OCI-LY7 (cell line): ENCODE results near the gene MKKS. TPM values are rescaled to one million over a fixed set of nuclear protein-coding genes. Genes with fewer than 3 reads are reported as not detected.

Source experiments
- BruUV-seq: library from RNA; stranded (reverse); fragments of 400-500 nt; replicated peaks from 2 replicates; lab custom pipeline; 2021; lab: Mats Ljungman, UMichigan
- CTCF ChIA-PET: fragments of 300-600 bp; sonication (Branson Sonifier 250); formaldehyde crosslinking; loops from one replicate; lab custom pipeline; 2022; ENCODE audit warnings: antibody characterized with exemption; ENCODE audit not compliant: unreplicated experiment; lab: Charles Lee
- POLR2A ChIA-PET: fragments of 300-600 bp; sonication (Branson Sonifier 250); formaldehyde crosslinking; loops from one replicate; lab custom pipeline; 2022; ENCODE audit warnings: antibody characterized with exemption; lab: Charles Lee
- DNase-seq: peaks from one replicate; pipeline ENCODE4 v3.0.0-alpha.2; 2015; ENCODE audit warnings: low spot score
- H2AFZ ChIP-seq: fragments of 200-600 bp; sonication (generic), shearing (Covaris generic); 2 replicates; pipeline ENCODE4 v1.6.1; 2014; ENCODE audit warnings: mild to moderate bottlenecking, antibody characterized with exemption, low read length, moderate library complexity
- H3K27ac ChIP-seq: fragments of 200-600 bp; sonication (generic); 2 replicates; pipeline ENCODE4 v1.5.1; 2014; ENCODE audit warnings: mixed run types, low read depth, mild to moderate bottlenecking, moderate library complexity, low read length, inconsistent platforms; ENCODE audit not compliant: poor library complexity, severe bottlenecking
- H3K36me3 ChIP-seq: fragments of 200-600 bp; sonication (generic); 2 replicates; pipeline ENCODE4 v1.6.1; 2014; ENCODE audit warnings: mild to moderate bottlenecking, antibody characterized with exemption, low read length, moderate library complexity, mixed read lengths; ENCODE audit not compliant: insufficient read depth
- H3K4me1 ChIP-seq: fragments of 200-600 bp; sonication (generic); 2 replicates; pipeline ENCODE4 v1.5.1; 2014; ENCODE audit warnings: mild to moderate bottlenecking, low read length; ENCODE audit not compliant: insufficient read depth, poor library complexity, severe bottlenecking
- H3K4me2 ChIP-seq: fragments of 200-600 bp; sonication (generic); 2 replicates; pipeline ENCODE4 v1.6.1; 2014; ENCODE audit warnings: mild to moderate bottlenecking, low read length
- H3K4me3 ChIP-seq: fragments of 200-600 bp; sonication (generic); 2 replicates; pipeline ENCODE4 v1.5.1; 2014; ENCODE audit warnings: mild to moderate bottlenecking, low read depth, low read length; ENCODE audit not compliant: poor library complexity, severe bottlenecking
- H3K79me2 ChIP-seq: fragments of 200-600 bp; sonication (generic); 2 replicates; pipeline ENCODE4 v1.6.1; 2016; ENCODE audit warnings: low read depth, mild to moderate bottlenecking, low read length, moderate library complexity, mixed read lengths; ENCODE audit not compliant: insufficient read depth
- H3K9me2 ChIP-seq: fragments of 200-600 bp; sonication (generic); 2 replicates; pipeline ENCODE4 v1.6.1; 2016; ENCODE audit warnings: mild to moderate bottlenecking, low read length, mixed read lengths; ENCODE audit not compliant: insufficient read depth
- H3K9me3 ChIP-seq: fragments of 200-600 bp; sonication (generic); 2 replicates; pipeline ENCODE4 v1.6.1; 2014; ENCODE audit warnings: mild to moderate bottlenecking, mixed run types, low read length, mixed read lengths
- H4K20me1 ChIP-seq: fragments of 200-600 bp; sonication (generic); 2 replicates; pipeline ENCODE4 v1.6.1; 2014; ENCODE audit warnings: mild to moderate bottlenecking, antibody characterized with exemption, low read length, moderate library complexity, mixed read lengths; ENCODE audit not compliant: insufficient read depth
- CTCF ChIP-seq: fragments of 200-600 bp; sonication (generic); conservative IDR thresholded peaks from 2 replicates; pipeline ENCODE4 v1.5.1; 2014; ENCODE audit warnings: mild to moderate bottlenecking, antibody characterized with exemption, low read length, moderate library complexity, mixed read lengths
- EZH2phosphoT487 ChIP-seq: fragments of 200-600 bp; sonication (generic); IDR thresholded peaks from 2 replicates; pipeline ENCODE4 v1.6.1; 2018; ENCODE audit warnings: low read depth, borderline replicate concordance, mild to moderate bottlenecking, mixed run types, antibody characterized with exemption, low read length, moderate library complexity, mixed read lengths
- intact Hi-C: fragments of 100-400 bp; cut with micrococcal nuclease; formaldehyde crosslinking; loops from one replicate; pipeline ENCODE4 v1.10.0; 2022; ENCODE audit not compliant: unreplicated experiment
- total RNA-seq, 2 experiments: library from RNA; depleted of rRNA in 1 of 2; stranded (reverse); fragments of >200 nt in 1 of 2; shearing (Covaris generic) in 1 of 2; gene quantifications; 2 replicates each; pipeline ENCODE4 v1.2.3, GENCODE V29; 2014 to 2022

The MKKS gene
- total RNA-seq, 2 experiments from 2014 or later: 1.0 to 5.6 TPM

- no peaks in the 10 kb centered on the region for H3K79me2 ChIP-seq
- no peaks in the 10 kb centered on the region for H4K20me1 ChIP-seq
- no peak overlapping the region for H2AFZ ChIP-seq
- no peak overlapping the region for H3K27ac ChIP-seq
- no peak overlapping the region for H3K4me3 ChIP-seq
- no TSS peak for BruUV-seq
- H3K4me2 ChIP-seq: no peak overlapping the region
- no peaks in the 10 kb centered on the region for H3K9me3 ChIP-seq
- peaks cover 3% of the 10 kb centered on the region; the same call in 1 of the 2 replicates for H3K36me3 ChIP-seq
- TF ChIP-seq EZH2phosphoT487 (no peak), CTCF (no peak)
- ChIA-PET CTCF (no interaction called here), POLR2A (interaction anchor here (0.9 to 1.2 kb wide), 2 partner anchors 9 to 52 kb away, joined by 3 read pairs; no protein-coding TSS in a partner anchor)
- no peaks in the 10 kb centered on the region for H3K9me2 ChIP-seq
- intact Hi-C loops: no loop called here
- DNase-seq: no peak
- no peaks in the 10 kb centered on the region for H3K4me1 ChIP-seq
Observed at GRCh38 chr20:10463622-10464021, 29.6 kb upstream of the MKKS start.

GRCh38 chr20:10462516-10462915, 28.5 kb upstream of the MKKS start:
- ChIA-PET POLR2A (interaction anchor here (1.0 kb wide), 1 partner anchor 9 kb away, joined by 3 read pairs; no protein-coding TSS in a partner anchor), CTCF (no interaction called here)
- no peaks in the 10 kb centered on the region for H4K20me1 ChIP-seq
- H3K9me3 ChIP-seq: no peaks in the 10 kb centered on the region
- H3K4me1 ChIP-seq: no peaks in the 10 kb centered on the region
- no TSS peak for BruUV-seq
- no peak overlapping the region for H3K27ac ChIP-seq
- peaks cover 9% of the 10 kb centered on the region; the same call in 1 of the 2 replicates for H3K36me3 ChIP-seq
- no peaks in the 10 kb centered on the region for H3K9me2 ChIP-seq
- no peak overlapping the region for H3K4me3 ChIP-seq
- TF ChIP-seq CTCF (no peak), EZH2phosphoT487 (no peak)
- intact Hi-C loops: no loop called here
- H2AFZ ChIP-seq: no peak overlapping the region
- H3K79me2 ChIP-seq: peaks cover 5% of the 10 kb centered on the region; the same call in 1 of the 2 replicates
- no peak for DNase-seq
- no peak overlapping the region for H3K4me2 ChIP-seq

GRCh38 chr20:10461495-10461894, 27.5 kb upstream of the MKKS start:
- BruUV-seq: no TSS peak
- Histone ChIP-seq H3K4me2 (no peak overlapping the region), H3K27ac (no peak overlapping the region), H3K79me2 (peaks cover 15% of the 10 kb centered on the region; the same call in 1 of the 2 replicates), H3K9me3 (peaks cover 3% of the 10 kb centered on the region; the same call in 1 of the 2 replicates), H3K9me2 (no peaks in the 10 kb centered on the region), H3K36me3 (peaks cover 9% of the 10 kb centered on the region; the same call in 1 of the 2 replicates), H4K20me1 (no peaks in the 10 kb centered on the region), H3K4me3 (no peak overlapping the region), H3K4me1 (no peaks in the 10 kb centered on the region), H2AFZ (no peak overlapping the region)
- POLR2A ChIA-PET: interaction anchor here (1.0 kb wide), 1 partner anchor 9 kb away, joined by 3 read pairs; no protein-coding TSS in a partner anchor
- DNase-seq: no peak
- intact Hi-C loops: no loop called here
- TF ChIP-seq EZH2phosphoT487 (no peak), CTCF (no peak)
- CTCF ChIA-PET: no interaction called here
